Neural crest cell (in vitro differentiated cells): ENCODE measurements around the gene C1QC. TPM values are rescaled to one million over a fixed set of nuclear protein-coding genes. Genes with fewer than 3 reads are reported as not detected.
"Not testable (repeated sequence)": the region's sequence is repeated elsewhere in the genome, so short reads cannot be mapped to it uniquely, and the experiment has no call there.

Experiments
- DNase-seq: peaks from one replicate; pipeline ENCODE4 v3.0.0; 2021; ENCODE audit warnings: low read depth, mixed read lengths, low spot score
- H3K27ac Mint-ChIP-seq: one replicate; pipeline ENCODE4 v1.8.0; 2021; ENCODE audit warnings: mild to moderate bottlenecking, mixed read lengths; ENCODE audit not compliant: unreplicated experiment
- H3K27me3 Mint-ChIP-seq: 2 replicates; pipeline ENCODE4 v1.8.0; 2021; ENCODE audit warnings: low read depth, mild to moderate bottlenecking, mixed read lengths
- H3K36me3 Mint-ChIP-seq: 2 replicates; pipeline ENCODE4 v1.8.0; 2021; ENCODE audit warnings: low read depth, mild to moderate bottlenecking, mixed read lengths
- H3K4me1 Mint-ChIP-seq: 2 replicates; pipeline ENCODE4 v1.8.0; 2021; ENCODE audit warnings: mixed read lengths
- H3K4me3 Mint-ChIP-seq: one replicate; pipeline ENCODE4 v1.8.0; 2021; ENCODE audit warnings: mild to moderate bottlenecking, mixed read lengths
- H3K9me3 Mint-ChIP-seq: 2 replicates; pipeline ENCODE4 v1.8.0; 2021; ENCODE audit warnings: mixed read lengths
- CTCF ChIP-seq: fragments of 200-600 bp; sonication (generic); conservative IDR thresholded peaks from 2 replicates; pipeline ENCODE4 v1.5.0; 2021; ENCODE audit warnings: antibody characterized with exemption, mild to moderate bottlenecking
- total RNA-seq: library from RNA; stranded (reverse); gene quantifications from 2 replicates; pipeline ENCODE4 v1.2.1, GENCODE V29; 2021

Gene C1QC
- total RNA-seq, 1 donor from 2014 or later = not detected

GRCh38 chr1:22665752-22666151 lies 22.3 kb downstream of the C1QC start:
- peak; percentile 55 for DNase-seq
- no peak overlapping the region for H3K27ac Mint-ChIP-seq
- peak; percentile 80 for TF ChIP-seq CTCF

GRCh38 chr1:22666412-22666811 lies 23.0 kb downstream of the C1QC start:
- Mint-ChIP-seq H3K9me3 (no peaks in the 10 kb centered on the region), H3K4me3 (no peak overlapping the region), H3K4me1 (peaks cover 11% of the 10 kb centered on the region), H3K27ac (no peak overlapping the region), H3K36me3 (no peaks in the 10 kb centered on the region), H3K27me3 (peaks cover 8% of the 10 kb centered on the region)
- DNase-seq = no peak
- TF ChIP-seq CTCF = no peak

More at GRCh38 chr1:22665752-22666151, 22.3 kb downstream of the C1QC start:
- Mint-ChIP-seq H3K9me3 (no peaks in the 10 kb centered on the region), H3K4me3 (no peak overlapping the region), H3K4me1 (peaks cover 11% of the 10 kb centered on the region), H3K36me3 (no peaks in the 10 kb centered on the region), H3K27me3 (peaks cover 8% of the 10 kb centered on the region)

DNA sequence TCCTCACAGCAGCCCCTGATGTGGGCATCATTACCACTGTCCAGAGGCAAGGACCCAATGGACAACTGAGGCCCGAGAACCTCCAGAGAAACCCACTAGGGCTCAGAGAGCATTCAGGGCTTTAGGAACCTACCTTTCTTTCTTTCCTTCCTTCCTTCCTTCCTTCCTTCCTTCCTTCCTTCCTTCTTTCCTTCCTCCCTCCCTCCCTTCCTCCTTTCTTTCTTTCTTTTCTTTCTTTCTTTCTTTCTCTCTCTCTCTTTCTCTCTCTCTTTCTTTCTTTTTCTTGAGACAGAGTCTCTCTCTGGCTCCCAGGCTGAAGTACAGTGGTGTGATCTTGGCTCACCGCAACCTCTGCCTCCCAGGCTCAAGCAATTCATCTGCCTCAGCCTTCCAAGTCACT lies 25.4 kb downstream of the C1QC start:
- H3K27me3 Mint-ChIP-seq, H3K9me3 Mint-ChIP-seq, H3K27ac Mint-ChIP-seq, H3K4me3 Mint-ChIP-seq, DNase-seq, H3K36me3 Mint-ChIP-seq: not testable (repeated sequence)
- H3K4me1 Mint-ChIP-seq = peaks cover 17% of the 10 kb centered on the region

- DNase-seq = no peak
- no peak for TF ChIP-seq CTCF
- peaks cover 3% of the 10 kb centered on the region for H3K27me3 Mint-ChIP-seq
Measured at GRCh38 chr1:22670352-22670975, 27.0 kb downstream of the C1QC start.

GRCh38 chr1:22671999-22672398 lies 28.6 kb downstream of the C1QC start:
- peaks cover 22% of the 10 kb centered on the region for H3K4me1 Mint-ChIP-seq
- H3K27me3 Mint-ChIP-seq = peaks cover 3% of the 10 kb centered on the region
- H3K36me3 Mint-ChIP-seq = no peaks in the 10 kb centered on the region
- TF ChIP-seq CTCF = no peak
- no peak overlapping the region for H3K27ac Mint-ChIP-seq
- H3K9me3 Mint-ChIP-seq = no peaks in the 10 kb centered on the region
- DNase-seq = no peak
- no peak overlapping the region for H3K4me3 Mint-ChIP-seq

More at GRCh38 chr1:22670352-22670975, 27.0 kb downstream of the C1QC start:
- H3K4me1 Mint-ChIP-seq = peaks cover 23% of the 10 kb centered on the region
- no peak overlapping the region for H3K27ac Mint-ChIP-seq
- H3K4me3 Mint-ChIP-seq = no peak overlapping the region
- H3K9me3 Mint-ChIP-seq = no peaks in the 10 kb centered on the region
- H3K36me3 Mint-ChIP-seq = no peaks in the 10 kb centered on the region

DNA sequence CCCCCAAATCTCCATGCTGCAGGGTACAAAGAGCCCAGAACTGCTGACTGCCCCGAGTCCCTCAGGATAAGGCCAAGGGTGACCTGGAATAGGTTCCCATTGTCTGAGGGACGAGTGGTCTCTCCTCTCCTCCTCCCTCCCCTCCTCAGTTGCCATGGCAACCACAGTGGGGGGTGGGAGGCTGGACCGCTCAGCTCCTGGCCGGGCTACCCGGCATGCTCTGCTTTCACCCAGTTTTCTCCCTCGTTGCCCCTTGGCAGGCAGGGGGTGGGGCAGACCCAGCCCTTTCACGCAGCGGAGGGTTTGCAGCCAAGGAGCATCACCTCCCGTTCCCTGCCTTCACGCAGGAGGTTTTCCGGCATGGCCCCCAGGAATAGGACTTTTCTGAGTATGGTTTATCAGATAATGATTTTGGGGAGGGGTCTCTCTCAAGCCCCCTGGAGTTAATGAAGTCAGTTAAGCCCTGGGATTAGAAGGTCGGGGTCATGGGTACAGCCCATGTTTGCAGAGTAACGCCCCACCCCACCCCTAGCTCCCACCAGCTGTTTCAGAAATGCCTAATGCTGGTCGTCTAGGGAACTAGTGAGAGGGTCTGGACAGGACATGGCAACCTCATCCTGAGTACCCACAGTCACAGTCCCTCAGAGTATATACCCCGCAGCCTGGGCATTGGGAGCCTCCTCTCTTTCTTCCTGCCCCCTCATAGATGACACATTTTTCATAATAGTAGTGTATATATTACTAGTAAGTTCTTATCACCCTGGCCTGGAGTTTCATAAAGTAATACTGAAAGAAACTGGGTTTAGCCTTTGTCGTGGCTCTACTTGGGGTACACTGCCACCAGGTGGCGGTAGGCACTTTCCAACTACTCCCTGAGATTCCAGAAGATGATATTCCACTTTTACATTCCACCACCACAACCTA lies 30.3 kb downstream of the C1QC start:
- peak; percentile 84 for DNase-seq
- Mint-ChIP-seq H3K27ac (peak overlapping the region; percentile 71), H3K36me3 (no peaks in the 10 kb centered on the region), H3K27me3 (peaks cover 3% of the 10 kb centered on the region), H3K4me3 (peak overlapping the region; percentile 35), H3K9me3 (no peaks in the 10 kb centered on the region), H3K4me1 (peaks cover 22% of the 10 kb centered on the region)
- TF ChIP-seq CTCF = peak; percentile 88
